PC-9 (cell line): ENCODE measurements around the gene TGFBR3. TPM values are rescaled to one million over a fixed set of nuclear protein-coding genes. Genes with fewer than 3 reads are reported as not detected.

Experiments used
- BruUV-seq: library from RNA; stranded (reverse); fragments of 400-500 nt; replicated peaks from 2 replicates; lab custom pipeline; 2021; lab: Mats Ljungman, UMichigan
- CTCF ChIA-PET: fragments of 300-600 bp; sonication (Branson Sonifier 250); formaldehyde crosslinking; loops from one replicate; lab custom pipeline; 2022; ENCODE audit warnings: antibody characterized with exemption; lab: Charles Lee
- POLR2A ChIA-PET: fragments of 300-600 bp; sonication (Branson Sonifier 250); formaldehyde crosslinking; loops from one replicate; lab custom pipeline; 2022; ENCODE audit warnings: antibody characterized with exemption; ENCODE audit not compliant: unreplicated experiment; lab: Charles Lee
- DNase-seq, 2 experiments: peaks; one replicate each; pipeline versions ENCODE4 v3.0.0 to v3.0.0-alpha.2; 2015 to 2022; ENCODE audit warnings: mixed read lengths in 1 of 2
- H2AFZ ChIP-seq: fragments of 200-600 bp; sonication (generic); 2 replicates; pipeline ENCODE4 v1.8.1; 2017; ENCODE audit warnings: antibody characterized with exemption
- H3F3A ChIP-seq: fragments of 200-600 bp; sonication (generic); 2 replicates; pipeline ENCODE4 v1.8.1; 2017; ENCODE audit warnings: antibody characterized with exemption, mild to moderate bottlenecking, low read depth; ENCODE audit not compliant: insufficient read depth
- H3K27ac ChIP-seq: fragments of 200-600 bp; sonication (generic); 2 replicates; pipeline ENCODE4 v1.6.1; 2016; ENCODE audit warnings: mixed run types
- H3K27me3 ChIP-seq: fragments of 200-600 bp; sonication (generic); 2 replicates; pipeline ENCODE4 v1.6.1; 2016; ENCODE audit warnings: low read depth, mixed run types; ENCODE audit not compliant: insufficient read depth
- H3K36me3 ChIP-seq: fragments of 200-600 bp; sonication (generic); 2 replicates; pipeline ENCODE4 v1.6.1; 2016; ENCODE audit warnings: low read depth, mixed run types
- H3K4me1 ChIP-seq: fragments of 200-600 bp; sonication (generic); replicated peaks from 2 replicates; pipeline ENCODE4 v1.6.1; 2016; ENCODE audit warnings: mixed run types; ENCODE audit not compliant: insufficient read depth
- H3K4me2 ChIP-seq: fragments of 200-600 bp; sonication (generic); 2 replicates; pipeline ENCODE4 v1.6.1; 2017; ENCODE audit warnings: mixed run types
- H3K4me3 ChIP-seq: fragments of 200-600 bp; sonication (generic); 2 replicates; pipeline ENCODE4 v1.6.1; 2016; ENCODE audit warnings: mixed run types
- H3K79me2 ChIP-seq: fragments of 200-600 bp; sonication (generic); 2 replicates; pipeline ENCODE4 v1.6.1; 2017; ENCODE audit warnings: low read depth, mixed run types
- H3K9me2 ChIP-seq: fragments of 200-600 bp; sonication (generic); 2 replicates; pipeline ENCODE4 v1.8.1; 2017; ENCODE audit warnings: mild to moderate bottlenecking; ENCODE audit not compliant: insufficient read depth
- H3K9me3 ChIP-seq: fragments of 200-600 bp; sonication (generic); 2 replicates; pipeline ENCODE4 v1.8.1; 2016; ENCODE audit warnings: low read depth; ENCODE audit not compliant: insufficient read depth
- H4K20me1 ChIP-seq: fragments of 200-600 bp; sonication (generic); 2 replicates; pipeline ENCODE4 v1.8.1; 2017; ENCODE audit not compliant: insufficient read depth
- EZH2 ChIP-seq: fragments of 200-600 bp; sonication (generic); IDR thresholded peaks from 2 replicates; pipeline ENCODE4 v1.8.0; 2017; ENCODE audit warnings: antibody characterized with exemption, low read depth
- intact Hi-C: fragments of 100-400 bp; cut with micrococcal nuclease; formaldehyde crosslinking; loops from one replicate; pipeline ENCODE4 v1.10.0; 2022; ENCODE audit not compliant: unreplicated experiment
- total RNA-seq: library from RNA; stranded (reverse); gene quantifications from 2 replicates; pipeline ENCODE4 v1.2.3, GENCODE V29; 2021
- TF ChIP-seq, protein P1 (sequence below): fragments of 200-600 bp; sonication (generic); conservative IDR thresholded peaks from 2 replicates; pipeline ENCODE4 v1.6.1; 2017; ENCODE audit warnings: mixed run types, antibody characterized with exemption, mild to moderate bottlenecking, moderate library complexity

Gene TGFBR3
- total RNA-seq, 1 experiment from 2014 or later = 1.6 TPM

DNA sequence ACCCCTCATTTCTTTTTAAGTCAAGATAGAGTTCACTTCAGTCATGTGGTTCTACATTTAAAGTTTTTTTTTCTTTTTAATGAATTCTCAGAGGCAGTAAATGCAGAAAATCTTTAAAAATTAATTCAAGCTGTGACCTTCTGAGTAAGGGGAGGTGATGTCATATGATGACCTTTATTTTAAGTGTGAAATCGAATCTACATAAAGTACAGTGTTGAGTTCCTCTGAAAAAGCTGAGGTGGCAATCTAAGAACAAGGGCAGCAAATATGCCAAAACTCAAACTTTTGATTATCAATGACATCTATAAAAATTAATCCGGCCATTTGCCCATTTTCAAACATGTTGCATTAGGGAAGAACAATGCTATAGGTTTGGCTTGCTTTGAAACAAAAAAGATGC is 211.8 kb downstream of the TGFBR3 start:
- no peak overlapping the region for H3K4me2 ChIP-seq
- no peaks in the 10 kb centered on the region for H3F3A ChIP-seq
- H3K27me3 ChIP-seq = no peaks in the 10 kb centered on the region
- ChIA-PET CTCF (no interaction called here), POLR2A (no interaction called here)
- no peaks in the 10 kb centered on the region for H3K79me2 ChIP-seq
- H3K4me3 ChIP-seq = no peak overlapping the region
- no peak overlapping the region for H2AFZ ChIP-seq
- no peak for DNase-seq
- no peaks in the 10 kb centered on the region for H3K9me2 ChIP-seq
- H3K9me3 ChIP-seq = no peaks in the 10 kb centered on the region
- no peaks in the 10 kb centered on the region for H4K20me1 ChIP-seq
- TF ChIP-seq EZH2 = no peak
- TF ChIP-seq, protein P1, sequence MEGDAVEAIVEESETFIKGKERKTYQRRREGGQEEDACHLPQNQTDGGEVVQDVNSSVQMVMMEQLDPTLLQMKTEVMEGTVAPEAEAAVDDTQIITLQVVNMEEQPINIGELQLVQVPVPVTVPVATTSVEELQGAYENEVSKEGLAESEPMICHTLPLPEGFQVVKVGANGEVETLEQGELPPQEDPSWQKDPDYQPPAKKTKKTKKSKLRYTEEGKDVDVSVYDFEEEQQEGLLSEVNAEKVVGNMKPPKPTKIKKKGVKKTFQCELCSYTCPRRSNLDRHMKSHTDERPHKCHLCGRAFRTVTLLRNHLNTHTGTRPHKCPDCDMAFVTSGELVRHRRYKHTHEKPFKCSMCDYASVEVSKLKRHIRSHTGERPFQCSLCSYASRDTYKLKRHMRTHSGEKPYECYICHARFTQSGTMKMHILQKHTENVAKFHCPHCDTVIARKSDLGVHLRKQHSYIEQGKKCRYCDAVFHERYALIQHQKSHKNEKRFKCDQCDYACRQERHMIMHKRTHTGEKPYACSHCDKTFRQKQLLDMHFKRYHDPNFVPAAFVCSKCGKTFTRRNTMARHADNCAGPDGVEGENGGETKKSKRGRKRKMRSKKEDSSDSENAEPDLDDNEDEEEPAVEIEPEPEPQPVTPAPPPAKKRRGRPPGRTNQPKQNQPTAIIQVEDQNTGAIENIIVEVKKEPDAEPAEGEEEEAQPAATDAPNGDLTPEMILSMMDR = no peak
- no peak overlapping the region for H3K27ac ChIP-seq
- H3K36me3 ChIP-seq = no peaks in the 10 kb centered on the region
- no TSS peak for BruUV-seq
- H3K4me1 ChIP-seq = no peaks in the 10 kb centered on the region
- intact Hi-C loops = no loop called here

DNA sequence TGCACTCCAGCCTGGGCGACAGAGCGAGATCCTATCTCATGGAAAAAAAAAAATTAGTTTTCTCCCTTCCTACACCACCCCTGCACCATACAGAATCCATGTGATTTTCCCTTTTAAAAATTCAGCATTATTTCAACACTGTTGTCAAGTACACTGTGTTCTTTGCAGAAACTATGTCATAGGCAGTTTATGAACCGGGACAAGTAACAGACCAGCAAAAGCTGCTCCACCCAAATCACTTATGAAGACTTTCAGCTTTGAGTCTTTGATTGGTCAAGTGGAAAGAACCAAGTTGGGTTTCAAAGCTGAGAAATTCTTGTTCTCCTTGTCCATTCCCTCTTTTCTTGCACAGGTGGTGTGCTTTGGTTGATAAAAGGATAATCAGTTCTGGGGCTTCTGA is 212.3 kb downstream of the TGFBR3 start:
- no TSS peak for BruUV-seq
- no peak overlapping the region for H3K27ac ChIP-seq
- no peaks in the 10 kb centered on the region for H3K79me2 ChIP-seq
- H3K4me2 ChIP-seq = no peak overlapping the region
- no peaks in the 10 kb centered on the region for H3K4me1 ChIP-seq
- ChIA-PET POLR2A (no interaction called here), CTCF (no interaction called here)
- no peak for DNase-seq
- no peak overlapping the region for H3K4me3 ChIP-seq
- no peaks in the 10 kb centered on the region for H3F3A ChIP-seq
- no peaks in the 10 kb centered on the region for H3K9me2 ChIP-seq
- no peak overlapping the region for H2AFZ ChIP-seq
- TF ChIP-seq, protein P1 = no peak
- no peak for TF ChIP-seq EZH2
- intact Hi-C loops = no loop called here
- no peaks in the 10 kb centered on the region for H3K36me3 ChIP-seq
- no peaks in the 10 kb centered on the region for H3K9me3 ChIP-seq
- H4K20me1 ChIP-seq = no peaks in the 10 kb centered on the region
- H3K27me3 ChIP-seq = no peaks in the 10 kb centered on the region

DNA sequence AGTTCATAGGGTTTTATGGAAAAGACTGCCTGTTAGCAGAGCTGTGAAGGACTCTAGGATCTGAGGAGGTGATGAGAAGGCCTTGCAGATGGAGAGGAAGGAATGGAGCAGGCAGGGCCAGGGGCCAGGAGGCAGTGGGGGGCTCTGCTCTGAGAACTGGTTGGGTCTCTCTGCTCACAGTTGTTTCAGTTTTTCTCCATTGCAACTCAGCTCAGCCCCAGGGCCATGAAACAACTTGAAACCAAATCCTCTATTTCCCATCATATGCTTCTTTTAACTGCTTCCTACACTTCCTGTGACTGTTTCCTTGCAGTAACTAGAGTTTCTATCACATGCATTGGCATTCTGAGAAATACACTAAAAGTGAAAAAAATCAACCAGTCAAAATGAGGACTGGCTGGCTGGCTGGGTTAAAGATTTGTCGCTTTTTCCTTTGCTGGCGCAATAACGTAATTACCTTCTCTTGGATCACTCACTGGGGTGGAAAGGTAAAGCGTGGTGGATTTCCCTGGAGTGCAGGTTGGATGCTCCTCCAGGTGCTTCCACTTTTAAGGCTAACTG is 213.3 kb downstream of the TGFBR3 start:
- Histone ChIP-seq H3K9me2 (no peaks in the 10 kb centered on the region), H3K27me3 (no peaks in the 10 kb centered on the region), H3K4me1 (no peaks in the 10 kb centered on the region), H3K27ac (no peak overlapping the region), H2AFZ (no peak overlapping the region), H3K9me3 (no peaks in the 10 kb centered on the region), H4K20me1 (no peaks in the 10 kb centered on the region), H3K4me3 (no peak overlapping the region), H3K4me2 (no peak overlapping the region), H3K36me3 (no peaks in the 10 kb centered on the region), H3K79me2 (no peaks in the 10 kb centered on the region), H3F3A (no peaks in the 10 kb centered on the region)
- DNase-seq = no peak
- ChIA-PET POLR2A (no interaction called here), CTCF (no interaction called here)
- intact Hi-C loops = no loop called here
- no TSS peak for BruUV-seq
- TF ChIP-seq, protein P1 = no peak
- TF ChIP-seq EZH2 = no peak
